Trophoblast cell (in vitro differentiated cells and primary cell): ENCODE measurements around the gene C1GALT1.
"Not testable (repeated sequence)": the region's sequence is repeated elsewhere in the genome, so short reads cannot be mapped to it uniquely, and the experiment has no call there.

ENCODE experiments used
- DNase-seq, 2 donors: peaks; one replicate each; pipeline ENCODE4 v3.0.0-alpha.2; 2016
- H2AFZ ChIP-seq: 2 replicates; pipeline ENCODE4 v1.6.1; 2013; ENCODE audit warnings: low read length, moderate library complexity, mild to moderate bottlenecking; ENCODE audit not compliant: insufficient read depth, poor library complexity
- H2AK5ac ChIP-seq: 2 replicates; pipeline ENCODE4 v1.6.1; 2013; ENCODE audit warnings: mild to moderate bottlenecking, low read length
- H2BK120ac ChIP-seq: 2 replicates; pipeline ENCODE4 v1.6.1; 2013; ENCODE audit warnings: low read length, mild to moderate bottlenecking, moderate library complexity; ENCODE audit not compliant: insufficient read depth, poor library complexity
- H2BK12ac ChIP-seq: 2 replicates; pipeline ENCODE4 v1.6.1; 2013; ENCODE audit warnings: mild to moderate bottlenecking, low read length, moderate library complexity
- H2BK5ac ChIP-seq: 2 replicates; pipeline ENCODE4 v1.6.1; 2013; ENCODE audit warnings: low read length, low read depth, moderate library complexity, mild to moderate bottlenecking; ENCODE audit not compliant: poor library complexity
- H3K14ac ChIP-seq: 2 replicates; pipeline ENCODE4 v1.6.1; 2013; ENCODE audit warnings: mild to moderate bottlenecking, low read length
- H3K18ac ChIP-seq: 2 replicates; pipeline ENCODE4 v1.6.1; 2013; ENCODE audit warnings: mild to moderate bottlenecking, low read length
- H3K23ac ChIP-seq: 2 replicates; pipeline ENCODE4 v1.6.1; 2013; ENCODE audit warnings: low read length
- H3K27ac ChIP-seq: 2 replicates; pipeline ENCODE4 v1.5.1; 2013; ENCODE audit warnings: low read depth, mild to moderate bottlenecking, inconsistent platforms, low read length, moderate library complexity
- H3K27me3 ChIP-seq: 2 replicates; pipeline ENCODE4 v1.6.1; 2013; ENCODE audit warnings: inconsistent platforms, mild to moderate bottlenecking, low read length, moderate library complexity; ENCODE audit not compliant: insufficient read depth
- H3K36me3 ChIP-seq, 2 experiments: 1 replicate in 1 of 2; 2 replicates in 1 of 2; pipeline ENCODE4 v1.6.1; 2013; ENCODE audit warnings: low read length in 2 of 2, mild to moderate bottlenecking in 2 of 2, moderate library complexity in 1 of 2; ENCODE audit not compliant: insufficient read depth in 2 of 2, control insufficient read depth in 1 of 2
- H3K4ac ChIP-seq: 2 replicates; pipeline ENCODE4 v1.6.1; 2013; ENCODE audit warnings: low read depth, mild to moderate bottlenecking, low read length, moderate library complexity
- H3K4me1 ChIP-seq, 2 experiments: 1 replicate in 1 of 2; 2 replicates in 1 of 2; pipeline ENCODE4 v1.6.1; 2013; ENCODE audit warnings: low read length in 2 of 2, mild to moderate bottlenecking in 2 of 2, moderate library complexity in 1 of 2; ENCODE audit not compliant: insufficient read depth in 2 of 2, control insufficient read depth in 1 of 2
- H3K4me2 ChIP-seq: 2 replicates; pipeline ENCODE4 v1.6.1; 2013; ENCODE audit warnings: inconsistent platforms, mild to moderate bottlenecking, low read length, moderate library complexity
- H3K4me3 ChIP-seq: 2 replicates; pipeline ENCODE4 v1.5.1; 2013; ENCODE audit warnings: mild to moderate bottlenecking, low read depth, low read length, inconsistent platforms
- H3K79me1 ChIP-seq: one replicate; pipeline ENCODE4 v1.6.1; 2013; ENCODE audit warnings: low read length
- H3K79me2 ChIP-seq: 2 replicates; pipeline ENCODE4 v1.6.1; 2013; ENCODE audit warnings: low read length, mild to moderate bottlenecking; ENCODE audit not compliant: control insufficient read depth, insufficient read depth, poor library complexity
- H3K9ac ChIP-seq: 2 replicates; pipeline ENCODE4 v1.6.1; 2013; ENCODE audit warnings: mild to moderate bottlenecking, low read length
- H3K9me3 ChIP-seq: 2 replicates; pipeline ENCODE4 v1.6.1; 2013; ENCODE audit warnings: low read depth, mild to moderate bottlenecking, control low read depth, inconsistent platforms, low read length; ENCODE audit not compliant: insufficient read depth
- H4K12ac ChIP-seq: 2 replicates; pipeline ENCODE4 v1.6.1; 2013; ENCODE audit warnings: low read depth, mild to moderate bottlenecking, low read length, moderate library complexity
- H4K8ac ChIP-seq: 2 replicates; pipeline ENCODE4 v1.6.1; 2013; ENCODE audit warnings: low read depth, mild to moderate bottlenecking, low read length, moderate library complexity
- H4K91ac ChIP-seq: one replicate; pipeline ENCODE4 v1.6.1; 2013; ENCODE audit warnings: low read depth, mild to moderate bottlenecking, low read length, moderate library complexity
- WGBS: extraction: QIAGEN DNeasy Blood & Tissue Kit; methylation state at CpG from one replicate; pipeline ENCODE4 v1.1.7; 2013; ENCODE audit warnings: missing lambda C conversion rate; ENCODE audit not compliant: insufficient read length, insufficient coverage; ENCODE audit errors: extremely low coverage; 5-methylcytosine and 5-hydroxymethylcytosine counted together

C1GALT1 gene

GRCh38 chr7:7242899-7243298 is 60.6 kb downstream of the C1GALT1 start:
- Histone ChIP-seq H2BK12ac (no peak overlapping the region), H3K79me2 (no peaks in the 10 kb centered on the region)
- WGBS: no CpG with 5 or more reads among the region's 3 CpGs

GRCh38 chr7:7245233-7245632 is 62.9 kb downstream of the C1GALT1 start:
- not testable (repeated sequence) for H3K27me3 ChIP-seq, H3K36me3 ChIP-seq, H3K9ac ChIP-seq, H3K23ac ChIP-seq, H3K4me3 ChIP-seq, DNase-seq, H4K12ac ChIP-seq, H3K18ac ChIP-seq, H2AFZ ChIP-seq, H3K27ac ChIP-seq, H3K4ac ChIP-seq, H3K4me2 ChIP-seq, H3K4me1 ChIP-seq, H3K9me3 ChIP-seq, H2BK12ac ChIP-seq, H2BK5ac ChIP-seq, H3K79me2 ChIP-seq, H2BK120ac ChIP-seq, H3K79me1 ChIP-seq, H2AK5ac ChIP-seq, H3K14ac ChIP-seq, H4K91ac ChIP-seq, H4K8ac ChIP-seq
- no CpG with 5 or more reads among the region's 13 CpGs for WGBS

More at GRCh38 chr7:7242899-7243298, 60.6 kb downstream of the C1GALT1 start:
- H3K9ac ChIP-seq: no peak overlapping the region
- H3K23ac ChIP-seq: no peak overlapping the region
- no peak overlapping the region for H3K27ac ChIP-seq
- no peak overlapping the region for H2AK5ac ChIP-seq
- H3K4ac ChIP-seq: no peak overlapping the region
- peaks cover 0 to 3% of the 10 kb centered on the region in 2 experiments for H3K36me3 ChIP-seq
- no peaks in the 10 kb centered on the region for H3K27me3 ChIP-seq
- DNase-seq: no peak
- H2AFZ ChIP-seq: no peak overlapping the region
- no peaks in the 10 kb centered on the region for H3K9me3 ChIP-seq
- H3K14ac ChIP-seq: no peak overlapping the region
- no peak overlapping the region for H2BK5ac ChIP-seq
- H3K4me1 ChIP-seq: no peaks in the 10 kb centered on the region
- no peak overlapping the region for H3K4me3 ChIP-seq
- H3K4me2 ChIP-seq: no peak overlapping the region
- H4K12ac ChIP-seq: no peak overlapping the region
- no peak overlapping the region for H4K91ac ChIP-seq
- no peaks in the 10 kb centered on the region for H3K79me1 ChIP-seq
- no peak overlapping the region for H4K8ac ChIP-seq
- H2BK120ac ChIP-seq: no peak overlapping the region
- no peak overlapping the region for H3K18ac ChIP-seq

- Histone ChIP-seq H3K14ac (no peak overlapping the region), H3K36me3 (no peaks in the 10 kb centered on the region)
- WGBS: no CpG with 5 or more reads among the region's 3 CpGs
These were observed 63.9 kb downstream of the C1GALT1 start for GRCh38 chr7:7246223-7246622.

GRCh38 chr7:7247658-7248057 is 65.3 kb downstream of the C1GALT1 start:
- no peak overlapping the region for H3K9ac ChIP-seq
- no CpG with 5 or more reads among the region's 1 CpG for WGBS
- no peak overlapping the region for H3K4ac ChIP-seq
- H4K8ac ChIP-seq: no peak overlapping the region
- H3K23ac ChIP-seq: no peak overlapping the region
- no peaks in the 10 kb centered on the region for H3K79me2 ChIP-seq
- no peak overlapping the region for H3K4me3 ChIP-seq
- no peak overlapping the region for H2BK12ac ChIP-seq
- no peak overlapping the region for H4K12ac ChIP-seq
- H2BK5ac ChIP-seq: no peak overlapping the region
- no peak overlapping the region for H2AFZ ChIP-seq
- no peaks in the 10 kb centered on the region for H3K79me1 ChIP-seq
- H3K4me2 ChIP-seq: no peak overlapping the region
- no peak overlapping the region for H3K14ac ChIP-seq
- no peak for DNase-seq
- H4K91ac ChIP-seq: no peak overlapping the region
- no peak overlapping the region for H3K27ac ChIP-seq
- H2AK5ac ChIP-seq: no peak overlapping the region
- no peaks in the 10 kb centered on the region for H3K4me1 ChIP-seq
- no peaks in the 10 kb centered on the region for H3K36me3 ChIP-seq
- no peak overlapping the region for H2BK120ac ChIP-seq
- no peaks in the 10 kb centered on the region for H3K9me3 ChIP-seq
- H3K27me3 ChIP-seq: no peaks in the 10 kb centered on the region
- no peak overlapping the region for H3K18ac ChIP-seq

More at GRCh38 chr7:7246223-7246622, 63.9 kb downstream of the C1GALT1 start:
- H3K9ac ChIP-seq: no peak overlapping the region
- no peak overlapping the region for H4K8ac ChIP-seq
- H2BK5ac ChIP-seq: no peak overlapping the region
- no peaks in the 10 kb centered on the region for H3K27me3 ChIP-seq
- DNase-seq: no peak
- H3K27ac ChIP-seq: no peak overlapping the region
- no peak overlapping the region for H3K4ac ChIP-seq
- H2AK5ac ChIP-seq: no peak overlapping the region
- no peaks in the 10 kb centered on the region for H3K4me1 ChIP-seq
- no peaks in the 10 kb centered on the region for H3K9me3 ChIP-seq
- no peak overlapping the region for H3K23ac ChIP-seq
- no peak overlapping the region for H2AFZ ChIP-seq
- H2BK12ac ChIP-seq: no peak overlapping the region
- no peak overlapping the region for H3K4me3 ChIP-seq
- no peaks in the 10 kb centered on the region for H3K79me2 ChIP-seq
- no peak overlapping the region for H3K18ac ChIP-seq
- no peak overlapping the region for H4K91ac ChIP-seq
- H2BK120ac ChIP-seq: no peak overlapping the region
- H3K4me2 ChIP-seq: no peak overlapping the region
- no peaks in the 10 kb centered on the region for H3K79me1 ChIP-seq
- H4K12ac ChIP-seq: no peak overlapping the region
